Measurements from ENCODE around the gene SIDT2. TPM values are rescaled to one million over a fixed set of nuclear protein-coding genes. Genes with fewer than 3 reads are reported as not detected.
A peak's percentile ranks its signal among the peaks of the same experiment; 100 is the strongest.

SIDT2 gene
- total and polyA plus RNA-seq, 8 donors = 47.4 to 153 (median 82.5) TPM

DNA sequence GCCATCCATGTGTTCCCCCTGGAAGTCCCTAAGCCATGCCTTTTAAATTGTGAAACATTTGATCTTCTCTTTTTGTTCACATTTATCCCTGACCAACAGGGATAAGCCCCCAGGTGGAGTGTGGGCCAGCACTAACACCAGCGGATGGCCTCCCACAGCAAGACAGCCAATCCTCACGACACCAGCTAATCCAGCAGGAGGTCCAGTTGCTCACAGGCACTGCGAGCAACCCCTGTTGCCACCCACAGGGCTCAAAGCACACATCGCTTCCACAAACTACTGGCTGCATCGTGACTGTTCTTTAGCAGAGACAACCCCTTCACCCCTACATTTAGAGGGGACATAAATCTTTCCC lies 51.4 kb downstream of the SIDT2 start:
- intact Hi-C loops (cut with DNase I) = loop anchor here in 2 of 3 donors (5.0 to 10.0 kb wide), 4 partner anchors 85 to 365 kb away; partner anchors contain the start of gene BACE1 (in 2 of the 2)
- no peak overlapping the region for H3K4me3 ChIP-seq
- 67 to 83% methylated on average over 5 of the region's 5 CpGs for WGBS, 2 donors
- no peaks in the 10 kb centered on the region for H3K9me3 ChIP-seq
- TF ChIP-seq, protein P1, sequence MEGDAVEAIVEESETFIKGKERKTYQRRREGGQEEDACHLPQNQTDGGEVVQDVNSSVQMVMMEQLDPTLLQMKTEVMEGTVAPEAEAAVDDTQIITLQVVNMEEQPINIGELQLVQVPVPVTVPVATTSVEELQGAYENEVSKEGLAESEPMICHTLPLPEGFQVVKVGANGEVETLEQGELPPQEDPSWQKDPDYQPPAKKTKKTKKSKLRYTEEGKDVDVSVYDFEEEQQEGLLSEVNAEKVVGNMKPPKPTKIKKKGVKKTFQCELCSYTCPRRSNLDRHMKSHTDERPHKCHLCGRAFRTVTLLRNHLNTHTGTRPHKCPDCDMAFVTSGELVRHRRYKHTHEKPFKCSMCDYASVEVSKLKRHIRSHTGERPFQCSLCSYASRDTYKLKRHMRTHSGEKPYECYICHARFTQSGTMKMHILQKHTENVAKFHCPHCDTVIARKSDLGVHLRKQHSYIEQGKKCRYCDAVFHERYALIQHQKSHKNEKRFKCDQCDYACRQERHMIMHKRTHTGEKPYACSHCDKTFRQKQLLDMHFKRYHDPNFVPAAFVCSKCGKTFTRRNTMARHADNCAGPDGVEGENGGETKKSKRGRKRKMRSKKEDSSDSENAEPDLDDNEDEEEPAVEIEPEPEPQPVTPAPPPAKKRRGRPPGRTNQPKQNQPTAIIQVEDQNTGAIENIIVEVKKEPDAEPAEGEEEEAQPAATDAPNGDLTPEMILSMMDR (IDR thresholded peaks at IDR 0.05) = no peak
- H3K27ac ChIP-seq = no peak overlapping the region
- DNase-seq (no peak), FAIRE-seq (no peak), ATAC-seq (no peak)
- peaks cover 5 to 12% (median 10%) of the 10 kb centered on the region in 3 donors for H3K36me3 ChIP-seq
- H3K4me1 ChIP-seq = peaks cover 9 to 21% (median 12%) of the 10 kb centered on the region in 3 donors
- no peaks in the 10 kb centered on the region for H3K27me3 ChIP-seq

DNA sequence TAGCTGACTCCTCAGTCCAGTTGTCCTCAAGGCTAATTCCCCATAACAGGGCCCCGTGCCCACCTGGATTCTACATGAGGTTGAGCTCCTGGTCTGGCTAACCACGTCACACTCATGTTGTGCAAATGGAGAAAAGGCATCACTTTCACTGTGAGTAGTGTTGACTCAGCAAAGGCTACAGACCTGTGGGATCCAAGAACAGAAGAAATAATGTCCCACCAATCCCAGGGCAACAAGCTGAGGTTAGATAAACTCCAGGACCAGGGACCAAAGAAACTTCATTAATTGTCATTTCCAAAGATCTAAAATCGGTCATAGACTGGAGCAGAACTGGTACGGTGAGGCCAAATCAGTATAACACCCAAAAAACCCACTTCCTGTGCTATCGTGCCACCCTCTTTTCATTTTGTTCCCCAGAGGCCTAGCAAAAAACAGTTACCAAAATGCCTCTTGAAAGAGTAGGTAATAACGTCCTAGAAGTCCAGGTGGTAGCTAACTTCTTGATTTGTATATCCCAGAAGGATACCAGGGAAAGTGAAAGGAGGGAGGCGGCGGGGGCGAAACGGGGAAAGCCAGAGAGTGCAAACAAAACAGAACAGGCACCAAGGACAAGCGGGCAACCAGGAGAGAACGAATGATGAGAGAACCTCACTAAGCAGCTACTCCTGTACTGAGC lies 51.9 kb downstream of the SIDT2 start:
- TF ChIP-seq, protein P1 (IDR thresholded peaks at IDR 0.05) = no peak
- no peak for FAIRE-seq
- Histone ChIP-seq H3K4me3 (peak overlapping the region in 1 of 4 donors; percentile 89), H3K27ac (no peak overlapping the region), H3K4me1 (peaks cover 9 to 21% (median 13%) of the 10 kb centered on the region in 3 donors), H3K27me3 (no peaks in the 10 kb centered on the region), H3K36me3 (peaks cover 5 to 12% (median 10%) of the 10 kb centered on the region in 3 donors), H3K9me3 (no peaks in the 10 kb centered on the region)
- 33 to 37% methylated on average over 12 of the region's 12 CpGs for WGBS, 2 donors
- ATAC-seq = no peak
- intact Hi-C loops (cut with DNase I) = loop anchor here in 2 of 3 donors (5.0 to 10.0 kb wide), 2 partner anchors 84 to 87 kb away; partner anchors contain the start of gene BACE1 (in 2 of the 2)
- no peak for DNase-seq

DNA sequence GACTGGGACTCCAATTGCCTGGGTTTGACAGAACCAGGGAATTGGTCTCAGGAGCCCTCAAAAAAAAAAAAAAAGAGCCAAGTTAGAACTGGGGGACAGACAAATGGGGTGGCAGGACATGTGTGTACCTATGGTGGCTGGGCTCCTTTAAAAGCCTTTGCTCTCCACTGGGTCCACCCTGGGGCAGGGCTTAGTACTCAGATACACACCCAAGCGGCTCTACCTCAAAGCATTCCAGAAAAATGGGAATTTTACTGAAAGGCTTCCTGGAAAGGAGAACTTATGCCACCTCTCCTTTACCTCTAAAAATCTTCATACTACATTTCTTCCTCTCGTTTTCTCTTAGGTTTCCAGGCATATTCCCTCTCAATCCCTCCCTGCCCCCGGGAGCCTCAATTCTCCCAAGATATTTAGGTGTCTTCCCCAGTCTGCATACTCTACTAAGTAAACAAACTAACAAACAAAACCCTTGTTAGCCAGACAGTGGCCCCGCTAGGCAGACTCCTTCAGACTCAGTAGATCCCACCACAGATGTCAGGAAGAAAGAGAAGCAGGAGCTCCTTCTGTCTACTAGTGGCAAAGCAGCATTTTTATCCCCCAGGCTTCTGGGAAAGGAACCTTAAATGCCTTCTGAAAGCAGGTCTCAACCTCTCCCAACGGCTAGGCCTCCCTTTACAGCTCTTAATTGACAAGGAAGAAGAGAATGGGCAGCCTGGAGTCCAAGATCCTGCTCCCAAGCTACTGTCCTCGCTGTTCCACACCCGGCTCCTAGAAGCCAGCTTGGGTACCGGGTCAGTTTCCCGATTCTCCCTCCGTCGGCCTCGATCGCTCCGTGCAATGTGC lies 52.7 kb downstream of the SIDT2 start:
- intact Hi-C loops (cut with DNase I) = loop anchor here in 2 of 3 donors (5.0 to 10.0 kb wide), 2 partner anchors 84 to 86 kb away; partner anchors contain the start of gene BACE1 (in 2 of the 2)
- 2 to 3% methylated on average over 14 of the region's 14 CpGs for WGBS, 2 donors
- TF ChIP-seq, protein P1 (IDR thresholded peaks at IDR 0.05) = no peak
- H3K27ac ChIP-seq = peak overlapping the region; percentile 69 to 92 (median 86)
- no peak for FAIRE-seq
- DNase-seq = no peak
- H3K9me3 ChIP-seq = no peaks in the 10 kb centered on the region
- H3K4me1 ChIP-seq = peaks cover 9 to 21% (median 13%) of the 10 kb centered on the region in 3 donors
- peak overlapping the region; percentile 81 to 94 (median 90) for H3K4me3 ChIP-seq
- no peaks in the 10 kb centered on the region for H3K27me3 ChIP-seq
- peak in 1 of 4 donors; percentile 1 for ATAC-seq
- H3K36me3 ChIP-seq = peaks cover 5 to 12% (median 10%) of the 10 kb centered on the region in 3 donors

- no peaks in the 10 kb centered on the region for H3K9me3 ChIP-seq
- peaks cover 9 to 21% (median 13%) of the 10 kb centered on the region in 3 donors for H3K4me1 ChIP-seq
- ATAC-seq (no peak), FAIRE-seq (no peak), DNase-seq (peak; percentile 65 to 91 (median 76))
- H3K4me3 ChIP-seq = peak within 1 kb of the TSS; percentile 81 to 94 (median 90)
- no peaks in the 10 kb centered on the region for H3K27me3 ChIP-seq
- peak within 1 kb of the TSS; percentile 69 to 92 (median 86) for H3K27ac ChIP-seq
- peaks cover 5 to 12% (median 10%) of the 10 kb centered on the region in 3 donors for H3K36me3 ChIP-seq
- intact Hi-C loops (cut with DNase I) = loop anchor here in 2 of 3 donors (5.0 to 10.0 kb wide), 2 partner anchors 83 to 86 kb away; partner anchors contain the start of gene BACE1 (in 2 of the 2)
- 0% methylated on average over 10 to 13 of the region's 13 CpGs for WGBS, 2 donors
- TF ChIP-seq, protein P1 (IDR thresholded peaks at IDR 0.05) = no peak
Observed at GRCh38 chr11:117231842-117232091, 53.2 kb downstream of the SIDT2 start, which contains the start of gene PCSK7. TSS of gene PCSK7 (minus strand) at chr11:117232073. CDS start at chr11:117229844, 2,229 bp downstream.
